Activated T-cell treated with anti-CD3 and anti-CD28 coated beads, Interleukin-2, amount 50 U/mL, for 72 hours (primary cell): Measurements from ENCODE around the gene ROM1. TPM values are rescaled to one million over a fixed set of nuclear protein-coding genes. Genes with fewer than 3 reads are reported as not detected.
"Not testable (repeated sequence)": the region's sequence is repeated elsewhere in the genome, so short reads cannot be mapped to it uniquely, and the experiment has no call there.

ENCODE experiments used
- ATAC-seq, 2 donors: fragments of 150-1000 bp; cut with Tn5 transposase; replicated peaks in 1 of 2; 2 replicates each; pipeline ENCODE4 v1.10.0; 2021; ENCODE audit warnings: moderate library complexity in 2 of 2, mild to moderate bottlenecking in 1 of 2
- DNase-seq, 2 donors: peaks; one replicate each; pipeline ENCODE4 v3.0.0; 2021 to 2022; ENCODE audit warnings: mixed read lengths in 1 of 2
- H3K27ac Mint-ChIP-seq: one replicate; pipeline ENCODE4 v1.8.0; 2022; ENCODE audit warnings: mild to moderate bottlenecking, moderate library complexity, mixed read lengths
- H3K27me3 Mint-ChIP-seq: one replicate; pipeline ENCODE4 v1.8.0; 2022; ENCODE audit warnings: low read depth, mixed read lengths
- H3K36me3 Mint-ChIP-seq, 2 donors: one replicate each; pipeline ENCODE4 v1.8.0; 2022; ENCODE audit warnings: mixed read lengths in 2 of 2, mild to moderate bottlenecking in 1 of 2; ENCODE audit not compliant: insufficient read depth in 2 of 2
- H3K4me1 Mint-ChIP-seq: one replicate; pipeline ENCODE4 v1.8.0; 2022; ENCODE audit warnings: low read depth, mixed read lengths
- H3K4me3 Mint-ChIP-seq, 2 donors: one replicate each; pipeline ENCODE4 v1.8.0; 2022; ENCODE audit warnings: mild to moderate bottlenecking in 2 of 2, mixed read lengths in 2 of 2, moderate library complexity in 2 of 2
- H3K9me3 Mint-ChIP-seq, 2 donors: one replicate each; pipeline ENCODE4 v1.8.0; 2022; ENCODE audit warnings: mixed read lengths in 2 of 2
- total RNA-seq, 2 donors: library from RNA; stranded (reverse); gene quantifications; one replicate each; pipeline ENCODE4 v1.2.3, GENCODE V29; 2022

ROM1 gene
- total RNA-seq, 2 donors from 2014 or later: 5.1 to 6.7 TPM

DNA sequence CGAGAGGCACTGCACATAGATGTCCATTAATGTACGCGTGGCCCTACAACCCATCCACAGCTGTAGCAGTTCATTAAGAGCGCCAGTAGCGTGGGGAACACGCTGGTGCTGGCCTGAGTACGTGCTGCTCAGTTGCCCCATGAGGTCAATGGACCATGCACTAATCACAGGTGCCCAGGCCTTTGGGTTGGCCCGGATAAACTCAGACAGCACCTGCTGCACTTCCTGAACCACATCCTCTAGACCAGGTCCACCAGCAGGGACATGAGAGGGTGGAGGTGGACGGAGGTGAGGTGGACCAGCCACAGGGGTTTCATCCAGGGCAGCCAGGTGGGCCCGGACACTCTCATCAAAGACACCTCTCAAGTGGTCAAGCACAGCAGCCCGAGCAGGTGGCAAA, 36.4 kb downstream of the ROM1 start:
- no peak for DNase-seq
- Mint-ChIP-seq H3K4me1 (peaks cover 47% of the 10 kb centered on the region), H3K27me3 (no peaks in the 10 kb centered on the region), H3K4me3 (no peak overlapping the region), H3K36me3 (peaks cover 3% of the 10 kb centered on the region in 2 donors), H3K9me3 (no peaks in the 10 kb centered on the region), H3K27ac (no peak overlapping the region)
- no peak for ATAC-seq

DNA sequence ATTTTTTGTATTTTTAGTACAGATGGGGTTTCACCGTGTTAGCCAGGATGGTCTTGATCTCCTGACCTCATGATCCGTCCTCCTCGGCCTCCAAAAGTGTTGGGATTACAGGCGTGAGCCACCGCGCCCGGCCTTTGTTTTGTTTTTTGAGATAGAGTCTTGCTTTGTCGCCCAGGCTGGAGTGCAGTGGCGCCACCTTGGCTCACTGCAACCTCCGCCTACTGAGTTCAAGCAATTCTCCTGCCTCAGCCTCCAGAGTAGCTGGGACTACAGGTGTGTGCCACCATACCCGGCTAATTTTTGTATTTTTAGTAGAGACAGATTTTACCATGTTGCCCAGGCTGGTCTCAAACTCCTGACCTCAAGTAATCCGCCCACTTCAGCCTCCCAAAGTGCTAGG, 37.2 kb downstream of the ROM1 start:
- ATAC-seq, H3K27me3 Mint-ChIP-seq, H3K36me3 Mint-ChIP-seq, H3K4me3 Mint-ChIP-seq, H3K27ac Mint-ChIP-seq, DNase-seq, H3K9me3 Mint-ChIP-seq: not testable (repeated sequence)
- H3K4me1 Mint-ChIP-seq: peaks cover 45% of the 10 kb centered on the region

DNA sequence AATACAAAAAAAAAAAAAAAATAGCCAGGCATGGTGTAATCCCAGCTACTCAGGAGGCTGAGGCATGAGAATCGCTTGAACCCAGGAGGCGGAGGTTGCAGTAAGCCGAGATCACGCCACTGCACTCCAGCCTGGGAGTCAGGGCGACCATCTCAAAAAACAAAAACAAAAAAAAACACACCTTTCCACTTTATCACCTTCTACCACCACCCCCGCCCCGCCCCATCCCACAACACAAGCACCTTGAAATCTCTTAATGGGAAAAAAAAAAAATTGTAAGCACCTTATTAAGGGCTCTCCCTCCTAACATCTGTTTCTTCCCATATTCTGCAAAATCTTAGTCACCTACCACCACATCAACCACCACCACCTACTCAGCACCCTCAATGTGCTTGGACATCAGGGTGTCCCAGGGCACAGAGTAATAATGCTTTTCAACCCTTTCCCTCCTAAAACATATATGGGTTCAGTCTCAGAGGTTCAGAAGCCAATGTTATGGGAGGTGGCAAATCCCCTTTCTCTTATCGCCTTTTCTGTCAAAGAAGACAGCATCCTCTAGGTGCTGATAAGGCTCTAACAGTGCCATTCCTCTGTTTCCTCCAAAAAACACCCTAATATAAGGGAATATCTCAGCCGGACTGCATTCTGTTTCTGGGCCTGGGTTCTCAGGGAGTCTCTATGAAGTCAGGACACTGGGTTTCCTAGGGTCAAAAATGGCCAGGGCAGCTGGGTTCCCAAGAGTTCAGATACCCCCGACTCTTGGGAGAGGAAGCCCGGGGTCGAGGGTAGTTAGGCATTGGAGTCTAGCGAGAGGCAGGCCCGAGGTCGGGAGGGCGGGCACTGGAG, 39.3 kb downstream of the ROM1 start:
- ATAC-seq (peak in 1 of 2 donors; percentile 10), DNase-seq (no peak)
- Mint-ChIP-seq H3K9me3 (no peaks in the 10 kb centered on the region), H3K36me3 (no peaks in the 10 kb centered on the region), H3K4me3 (peak overlapping the region; percentile 93 to 96), H3K27ac (peak overlapping the region; percentile 81), H3K4me1 (peaks cover 36% of the 10 kb centered on the region), H3K27me3 (no peaks in the 10 kb centered on the region)

DNA sequence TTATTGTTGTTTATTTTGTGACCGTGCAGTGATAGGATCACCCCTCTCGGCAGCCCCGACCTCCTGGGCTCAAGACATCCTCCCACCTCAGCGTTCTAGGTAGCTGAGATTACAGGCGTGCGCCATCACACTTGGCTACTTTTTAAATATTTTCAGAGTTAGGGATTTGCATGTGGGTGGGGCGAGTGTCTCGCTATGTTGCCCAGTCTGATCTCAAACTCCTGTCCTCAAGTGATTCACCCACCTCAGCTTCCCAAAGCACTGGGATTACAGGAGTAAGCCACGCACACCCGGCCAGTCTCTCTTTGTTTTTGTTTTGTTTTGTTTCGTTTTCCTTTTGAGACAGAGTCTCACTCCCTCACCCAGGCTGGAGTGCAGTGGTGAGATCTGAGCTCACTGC, 41.2 kb downstream of the ROM1 start:
- Mint-ChIP-seq H3K27me3 (no peaks in the 10 kb centered on the region), H3K4me1 (peaks cover 36% of the 10 kb centered on the region), H3K27ac (peak overlapping the region; percentile 31), H3K4me3 (peak overlapping the region; percentile 56 to 96), H3K36me3 (no peaks in the 10 kb centered on the region), H3K9me3 (no peaks in the 10 kb centered on the region)
- DNase-seq (no peak), ATAC-seq (no peak)

DNA sequence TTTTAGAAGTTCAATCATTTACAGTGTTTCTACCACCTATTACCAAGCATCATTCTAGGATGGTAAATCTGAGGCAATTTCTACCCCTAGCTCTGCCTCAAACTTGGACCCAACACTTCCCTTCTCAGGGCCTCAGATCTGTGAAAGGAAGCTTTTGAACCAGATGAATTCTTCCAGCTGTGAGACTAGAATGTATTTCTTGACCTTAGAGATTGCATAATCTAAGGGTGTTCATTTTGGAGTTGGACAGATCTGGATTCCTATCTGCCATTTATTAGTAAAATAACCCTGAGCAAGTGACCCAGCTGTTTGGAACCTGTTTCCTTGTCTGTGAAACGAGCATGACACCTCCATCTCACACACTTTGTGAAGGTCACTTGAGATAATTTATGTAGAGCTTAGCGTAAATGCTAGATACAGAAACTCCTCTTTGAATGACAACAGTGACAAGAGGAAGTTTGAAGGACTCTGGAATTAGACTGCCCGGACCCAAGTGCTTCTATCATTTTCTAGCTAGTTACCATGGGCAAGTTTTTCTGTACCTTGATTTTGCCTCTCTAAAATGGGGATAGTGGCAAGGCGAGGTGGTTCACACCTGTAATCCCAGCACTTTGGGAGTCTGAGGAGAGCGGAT, 43.9 kb downstream of the ROM1 start:
- Mint-ChIP-seq H3K4me1 (peaks cover 24% of the 10 kb centered on the region), H3K36me3 (no peaks in the 10 kb centered on the region), H3K27ac (peak overlapping the region; percentile 36), H3K4me3 (no peak overlapping the region), H3K27me3 (no peaks in the 10 kb centered on the region), H3K9me3 (no peaks in the 10 kb centered on the region)
- DNase-seq: no peak
- no peak for ATAC-seq

DNA sequence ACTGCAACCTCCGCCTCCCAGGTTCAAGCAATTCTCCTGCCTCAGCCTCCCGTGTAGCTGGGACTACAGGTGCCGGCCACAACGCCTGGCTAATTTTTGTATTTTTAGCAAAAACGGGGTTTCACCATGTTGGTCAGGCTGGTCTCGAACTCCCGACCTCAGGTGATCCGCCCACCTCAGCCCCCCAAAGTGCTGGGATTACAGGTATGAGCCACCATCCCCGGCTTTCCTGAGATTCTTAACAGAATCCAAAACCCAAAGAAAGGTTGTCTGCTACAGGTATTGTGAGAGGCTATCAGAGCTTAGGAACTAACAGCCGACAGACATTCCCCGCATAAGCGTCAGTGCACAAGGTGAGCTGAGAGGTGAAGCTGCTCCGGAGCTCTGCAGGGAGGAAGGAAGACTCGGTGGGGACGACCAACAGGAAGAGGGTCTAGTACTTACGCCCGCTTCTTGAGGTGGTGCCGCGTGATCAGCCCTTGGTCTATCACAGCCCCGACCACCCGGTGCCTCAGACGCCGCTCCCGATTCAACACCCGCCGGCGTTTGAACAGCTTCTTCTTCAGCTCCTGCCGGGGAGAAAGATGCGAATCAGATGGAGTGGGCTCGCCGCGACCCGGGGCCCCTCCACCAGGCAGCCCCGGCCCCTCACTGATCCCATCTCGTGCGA, 51.5 kb downstream of the ROM1 start:
- Mint-ChIP-seq H3K9me3 (no peaks in the 10 kb centered on the region), H3K36me3 (peaks cover 4 to 16% of the 10 kb centered on the region in 2 donors), H3K27me3 (no peaks in the 10 kb centered on the region), H3K4me3 (peak overlapping the region; percentile 96 to 97), H3K27ac (peak overlapping the region; percentile 95), H3K4me1 (peaks cover 39% of the 10 kb centered on the region)
- ATAC-seq: peak; percentile 54
- peak; percentile 69 to 72 for DNase-seq

Other genes with a start within 250 kb of the ROM1 start
- not detected for gene SCGB1A1, start 194.2 kb upstream of the ROM1 start, total RNA-seq
- 100 to 1,000 TPM in 1 of 2 donors, 10 to 100 TPM in 1; 80.3 to 131 TPM for gene AHNAK, start 66.5 kb upstream of the ROM1 start, total RNA-seq
- 1,000 to 10,000 TPM; 2,565 to 2,667 TPM for gene EEF1G, start 39.4 kb upstream of the ROM1 start, total RNA-seq
- gene TUT1, start 21.7 kb upstream of the ROM1 start, total RNA-seq: 10 to 100 TPM; 32.8 to 36.8 TPM
- gene MTA2, start 11.4 kb upstream of the ROM1 start, total RNA-seq: 100 to 1,000 TPM; 173 to 241 TPM
- gene EML3, start 482 bp upstream of the ROM1 start, total RNA-seq: 100 to 1,000 TPM; 132 to 148 TPM
- 10 to 100 TPM; 72.2 to 79.9 TPM for gene B3GAT3, start 8.7 kb downstream of the ROM1 start, total RNA-seq
- gene GANAB, start 33.4 kb downstream of the ROM1 start, total RNA-seq: 100 to 1,000 TPM; 310 to 312 TPM
- gene INTS5, start 40.0 kb downstream of the ROM1 start, total RNA-seq: 10 to 100 TPM; 25.0 to 26.1 TPM
- 10 to 100 TPM; 59.2 to 62.1 TPM for gene C11orf98, start 52.0 kb downstream of the ROM1 start, total RNA-seq
- 10 to 100 TPM; 35.2 to 46.0 TPM for gene CSKMT, start 52.1 kb downstream of the ROM1 start, total RNA-seq
- 1 to 10 TPM; 5.6 to 7.1 TPM for gene UQCC3, start 58.4 kb downstream of the ROM1 start, total RNA-seq
- gene LBHD1, start 59.0 kb downstream of the ROM1 start, total RNA-seq: 10 to 100 TPM in 1 of 2 donors, 1 to 10 TPM in 1; 9.9 to 13.0 TPM
- 100 to 1,000 TPM; 154 to 163 TPM for gene UBXN1, start 65.8 kb downstream of the ROM1 start, total RNA-seq
- gene LRRN4CL, start 76.3 kb downstream of the ROM1 start, total RNA-seq: under 1 TPM; 0.12 to 0.38 TPM
- 10 to 100 TPM; 38.4 to 40.7 TPM for gene BSCL2, start 94.2 kb downstream of the ROM1 start, total RNA-seq
- gene GNG3, start 94.4 kb downstream of the ROM1 start, total RNA-seq: not detected
- gene HNRNPUL2, start 114.2 kb downstream of the ROM1 start, total RNA-seq: 10 to 100 TPM; 56.7 to 66.8 TPM
- gene TTC9C, start 115.2 kb downstream of the ROM1 start, total RNA-seq: 10 to 100 TPM; 67.3 to 68.9 TPM
- 10 to 100 TPM; 12.2 to 12.4 TPM for gene ZBTB3, start 140.9 kb downstream of the ROM1 start, total RNA-seq
- gene POLR2G, start 148.3 kb downstream of the ROM1 start, total RNA-seq: 100 to 1,000 TPM; 105 to 107 TPM
- gene TAF6L, start 158.1 kb downstream of the ROM1 start, total RNA-seq: 10 to 100 TPM; 13.6 to 15.5 TPM
- gene TMEM179B, start 174.1 kb downstream of the ROM1 start, total RNA-seq: 10 to 100 TPM; 18.8 to 23.1 TPM
- gene TMEM223, start 178.7 kb downstream of the ROM1 start, total RNA-seq: 10 to 100 TPM in 1 of 2 donors, 1 to 10 TPM in 1; 8.4 to 10.8 TPM
- 100 to 1,000 TPM; 117 to 131 TPM for gene NXF1, start 192.2 kb downstream of the ROM1 start, total RNA-seq
- 10 to 100 TPM; 53.9 to 70.1 TPM for gene STX5, start 218.8 kb downstream of the ROM1 start, total RNA-seq
- 1 to 10 TPM in 1 of 2 donors, under 1 TPM in 1; 0.77 to 1.5 TPM for gene TEX54, start 219.6 kb downstream of the ROM1 start, total RNA-seq
- 100 to 1,000 TPM; 101 to 104 TPM for gene WDR74, start 226.3 kb downstream of the ROM1 start, total RNA-seq